HG02884 (cell line): ENCODE results near the gene ADGRL1.
"Not testable (repeated sequence)": the region's sequence is repeated elsewhere in the genome, so short reads cannot be mapped to it uniquely, and the experiment has no call there.

Experiments used
- ATAC-seq: cut with Tn5 transposase; IDR thresholded peaks from one replicate; pipeline ENCODE4 v1.9.1; 2021; ENCODE audit warnings: mild to moderate bottlenecking, moderate library complexity; ENCODE audit not compliant: unreplicated experiment

ADGRL1 gene

GRCh38 chr19:14218620-14219330 lies 12.8 kb upstream of the ADGRL1 start:
- no peak for ATAC-seq

DNA sequence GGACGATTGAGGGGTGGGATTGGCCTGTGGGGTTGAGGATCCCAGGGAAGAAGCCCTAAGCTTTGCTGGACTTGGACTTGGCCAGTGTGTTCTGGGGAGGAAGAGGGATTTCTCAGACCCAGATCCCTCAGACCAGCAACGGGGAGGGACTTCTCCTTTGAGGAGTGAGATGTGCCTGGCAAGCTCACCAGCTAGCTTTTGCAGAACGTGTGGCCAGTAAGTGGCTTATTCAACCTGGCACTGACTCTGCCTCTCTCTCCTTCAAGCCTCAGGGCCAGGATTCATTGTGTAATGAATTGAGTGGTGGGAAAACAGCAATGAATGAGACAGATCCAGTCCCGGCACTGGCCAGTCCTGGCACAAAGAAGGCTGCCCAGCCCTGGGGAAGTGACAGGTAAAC lies 11.9 kb upstream of the ADGRL1 start:
- ATAC-seq: not testable (repeated sequence)

GRCh38 chr19:14214580-14214979 lies 8.6 kb upstream of the ADGRL1 start:
- no peak for ATAC-seq

DNA sequence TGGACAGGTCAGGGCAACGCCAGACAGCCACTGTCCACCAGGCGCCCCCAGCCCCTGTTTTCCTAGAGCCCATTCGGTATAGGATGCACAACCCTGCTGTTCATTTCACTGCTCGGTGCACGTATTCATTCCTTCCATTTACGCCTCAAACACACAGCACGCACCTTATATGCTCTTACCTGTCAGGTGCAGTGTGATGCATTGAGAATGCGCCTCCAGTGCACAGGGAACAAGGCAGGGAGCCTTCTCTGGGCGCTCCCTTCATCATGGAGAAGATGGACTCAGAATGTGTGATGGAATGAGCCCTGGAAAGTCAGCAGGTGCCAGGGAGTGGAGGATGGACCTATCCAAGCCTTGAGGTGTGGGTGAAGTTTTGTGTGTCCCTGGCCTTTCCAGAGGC lies 4.2 kb upstream of the ADGRL1 start:
- not testable (repeated sequence) for ATAC-seq

DNA sequence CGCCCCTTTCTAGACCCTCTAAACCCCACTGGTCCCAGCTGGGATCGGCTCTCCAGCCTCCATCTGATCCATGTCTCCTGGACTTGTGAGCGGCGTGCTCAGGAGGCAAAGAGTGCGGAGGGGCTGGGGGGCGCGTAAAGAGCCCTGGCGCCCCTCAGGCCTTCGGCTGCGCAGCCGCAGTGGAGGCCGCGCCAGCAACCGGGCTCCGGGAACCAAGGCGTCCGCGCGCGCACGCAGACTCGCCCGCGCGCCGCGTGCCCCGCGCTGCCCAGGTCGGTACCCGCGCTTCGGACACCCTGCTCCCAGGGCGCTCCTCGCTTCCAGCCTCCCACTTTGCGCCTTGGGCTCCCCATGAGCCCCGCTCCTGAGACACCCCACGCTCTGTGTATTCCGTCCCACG lies 3.4 kb upstream of the ADGRL1 start:
- not testable (repeated sequence) for ATAC-seq

DNA sequence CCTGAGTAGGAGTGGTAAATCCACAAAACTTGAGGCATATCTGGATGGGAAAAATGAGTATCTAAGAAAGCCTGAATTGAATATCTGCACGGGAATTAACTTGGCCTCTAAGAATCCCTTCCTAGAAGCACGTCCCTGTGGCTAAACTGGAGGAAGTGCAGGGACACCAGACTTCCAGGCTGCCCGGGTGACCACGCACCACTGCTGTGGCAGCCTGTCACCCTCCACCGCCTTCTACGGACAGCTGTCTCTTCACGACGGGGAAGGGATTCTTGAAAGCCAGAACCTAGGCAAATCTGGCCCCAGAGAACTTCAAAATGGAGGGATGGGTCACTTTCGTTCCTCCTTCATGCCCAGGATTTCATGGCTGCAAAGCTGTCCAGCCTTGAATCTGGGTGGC lies 2.5 kb upstream of the ADGRL1 start:
- not testable (repeated sequence) for ATAC-seq

- ATAC-seq: not testable (repeated sequence)
Observed at GRCh38 chr19:14207796-14208195, 1.8 kb upstream of the ADGRL1 start.

DNA sequence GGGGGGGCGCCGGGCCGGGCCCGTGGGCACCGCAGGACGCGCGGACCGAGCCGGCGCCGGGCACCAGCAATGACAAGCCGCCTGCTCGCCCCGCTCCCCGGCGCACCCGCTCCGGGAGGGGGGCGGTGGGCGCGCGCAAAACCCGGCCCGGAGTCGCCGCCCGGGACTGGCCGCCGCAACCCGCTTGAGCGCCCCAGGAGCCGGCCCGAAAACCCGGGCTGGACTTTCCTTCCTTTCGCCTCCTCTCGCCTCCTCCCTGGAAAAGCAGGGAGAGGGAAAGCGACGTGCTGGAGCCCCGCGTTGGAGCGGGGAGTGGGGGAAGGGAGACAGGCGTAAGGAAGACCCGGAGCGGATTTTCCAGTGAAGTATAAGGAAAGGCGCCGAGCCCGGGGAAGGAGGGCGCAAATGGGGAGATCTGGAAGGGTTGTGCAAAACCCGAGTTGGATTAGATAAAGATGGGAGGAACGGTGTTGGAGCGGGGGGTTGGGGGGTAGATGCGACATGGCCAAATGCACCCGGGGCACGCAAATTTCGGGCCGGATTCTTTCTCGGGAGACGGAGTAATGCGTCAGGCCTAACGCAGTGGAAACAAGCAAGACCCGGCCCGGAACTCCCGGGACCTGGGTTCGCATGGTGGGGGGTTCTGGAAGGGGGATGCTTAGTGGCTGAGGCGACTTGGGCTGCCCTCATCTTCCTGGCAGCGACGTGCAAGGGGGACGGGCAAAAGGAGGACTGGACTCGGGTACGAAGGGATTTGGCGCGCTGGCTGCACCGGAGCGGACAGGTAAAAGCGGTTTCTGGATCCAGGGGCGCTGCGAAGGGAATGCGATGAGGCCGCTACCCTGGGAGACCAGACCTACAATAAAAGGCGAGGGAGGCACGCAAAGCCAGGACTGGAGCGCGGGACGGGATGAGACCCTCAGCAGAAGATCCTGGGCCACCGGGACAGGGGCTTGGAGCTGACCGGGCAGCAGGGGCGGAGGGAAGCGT lies 1.1 kb upstream of the ADGRL1 start:
- not testable (repeated sequence) for ATAC-seq

GRCh38 chr19:14206308-14206707 lies 339 bp upstream of the ADGRL1 start:
- not testable (repeated sequence) for ATAC-seq

- ATAC-seq: not testable (repeated sequence)
Observed at GRCh38 chr19:14204676-14205451, 1.1 kb downstream of the ADGRL1 start.

DNA sequence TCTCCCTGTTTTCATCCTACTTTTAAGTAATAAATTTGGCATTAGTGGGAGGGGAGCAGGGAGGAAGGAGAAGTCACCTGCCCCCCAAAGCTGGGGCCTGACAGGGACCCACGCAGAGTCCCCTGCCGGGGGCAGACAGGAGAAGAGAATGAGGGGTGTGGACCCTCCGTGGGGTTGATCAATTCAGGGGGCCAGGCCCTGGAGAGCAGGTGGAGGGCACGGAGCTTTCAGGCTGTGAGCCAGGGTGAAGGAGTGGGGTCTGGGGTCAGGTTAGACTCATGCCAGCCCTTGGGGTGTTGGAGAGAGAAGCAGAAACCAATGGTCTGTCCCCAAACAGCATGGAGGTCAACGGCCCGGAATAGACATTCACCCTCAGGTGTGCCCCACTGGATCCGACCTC lies 1.8 kb downstream of the ADGRL1 start:
- not testable (repeated sequence) for ATAC-seq

GRCh38 chr19:14203788-14204187 lies 2.2 kb downstream of the ADGRL1 start:
- not testable (repeated sequence) for ATAC-seq

DNA sequence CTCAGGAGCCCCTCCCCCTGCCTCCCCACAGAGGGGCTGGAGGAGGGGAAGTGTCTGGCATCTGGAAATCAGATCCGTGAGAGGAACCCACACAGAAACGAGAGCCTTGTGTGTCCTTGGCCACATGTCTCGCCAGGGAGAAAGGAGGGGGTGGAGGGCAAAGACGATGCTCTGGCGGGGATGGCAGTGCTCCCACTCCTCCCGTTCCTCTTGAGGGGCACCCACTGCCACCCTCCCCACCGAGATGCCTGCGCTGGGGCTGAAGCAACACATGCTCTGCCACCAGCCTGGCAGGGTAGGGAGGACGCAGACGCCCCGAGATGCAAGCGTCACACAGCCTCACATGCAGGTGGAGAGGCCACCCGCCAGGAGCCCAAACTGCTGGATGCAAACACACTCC lies 2.8 kb downstream of the ADGRL1 start:
- no peak for ATAC-seq

DNA sequence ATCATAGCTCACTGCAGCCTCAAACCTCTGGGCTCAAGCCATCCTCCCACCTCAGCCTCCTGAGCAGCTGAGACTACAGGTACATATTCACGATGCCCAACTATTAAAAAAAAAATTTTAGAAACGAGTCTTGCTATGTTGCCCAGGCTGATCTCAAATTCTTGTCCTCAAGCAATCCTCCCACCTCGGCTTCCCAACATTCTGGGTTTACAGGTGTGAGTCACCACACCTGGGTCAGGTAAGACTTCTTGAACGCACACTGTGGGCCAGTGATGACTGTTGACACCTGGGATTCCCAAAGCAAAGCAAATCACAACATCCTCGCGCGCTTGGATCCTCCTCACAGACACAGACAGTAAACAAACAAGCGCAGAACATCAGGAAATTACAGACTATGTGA lies 4.5 kb downstream of the ADGRL1 start:
- ATAC-seq: not testable (repeated sequence)

DNA sequence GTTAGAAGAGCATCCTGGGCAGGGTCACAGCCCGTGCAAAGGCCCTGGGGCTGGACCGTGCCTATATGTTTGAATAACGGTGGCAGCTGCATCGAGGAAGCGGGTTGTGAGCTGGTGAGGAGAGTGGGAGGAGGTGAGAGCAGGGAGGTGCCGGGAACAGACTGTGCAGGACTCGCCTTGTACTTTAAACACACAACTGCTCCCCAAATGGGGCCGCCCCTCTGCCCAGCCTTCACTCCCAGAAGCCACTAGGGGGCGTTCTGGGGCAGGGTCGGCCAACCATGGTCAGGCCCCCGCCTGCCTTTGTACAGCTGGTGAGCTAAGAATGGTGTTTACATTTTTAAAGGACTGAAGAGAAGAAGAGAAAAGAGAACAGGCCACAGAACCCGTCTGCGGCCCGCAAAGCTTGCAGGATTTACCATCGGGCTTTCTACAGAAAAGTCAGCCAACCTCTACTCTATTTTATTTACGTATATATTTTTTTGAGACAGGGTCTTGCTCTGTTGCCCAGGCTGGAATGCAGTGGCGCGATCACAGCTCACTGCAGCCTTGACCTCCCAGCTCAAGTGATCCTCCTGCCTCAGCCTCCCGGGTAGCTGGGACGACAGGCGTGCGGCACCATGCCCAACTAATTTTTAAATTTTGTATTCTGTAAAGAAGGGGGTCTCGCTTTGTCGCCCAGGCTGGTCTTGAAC lies 5.7 kb downstream of the ADGRL1 start:
- ATAC-seq: not testable (repeated sequence)

DNA sequence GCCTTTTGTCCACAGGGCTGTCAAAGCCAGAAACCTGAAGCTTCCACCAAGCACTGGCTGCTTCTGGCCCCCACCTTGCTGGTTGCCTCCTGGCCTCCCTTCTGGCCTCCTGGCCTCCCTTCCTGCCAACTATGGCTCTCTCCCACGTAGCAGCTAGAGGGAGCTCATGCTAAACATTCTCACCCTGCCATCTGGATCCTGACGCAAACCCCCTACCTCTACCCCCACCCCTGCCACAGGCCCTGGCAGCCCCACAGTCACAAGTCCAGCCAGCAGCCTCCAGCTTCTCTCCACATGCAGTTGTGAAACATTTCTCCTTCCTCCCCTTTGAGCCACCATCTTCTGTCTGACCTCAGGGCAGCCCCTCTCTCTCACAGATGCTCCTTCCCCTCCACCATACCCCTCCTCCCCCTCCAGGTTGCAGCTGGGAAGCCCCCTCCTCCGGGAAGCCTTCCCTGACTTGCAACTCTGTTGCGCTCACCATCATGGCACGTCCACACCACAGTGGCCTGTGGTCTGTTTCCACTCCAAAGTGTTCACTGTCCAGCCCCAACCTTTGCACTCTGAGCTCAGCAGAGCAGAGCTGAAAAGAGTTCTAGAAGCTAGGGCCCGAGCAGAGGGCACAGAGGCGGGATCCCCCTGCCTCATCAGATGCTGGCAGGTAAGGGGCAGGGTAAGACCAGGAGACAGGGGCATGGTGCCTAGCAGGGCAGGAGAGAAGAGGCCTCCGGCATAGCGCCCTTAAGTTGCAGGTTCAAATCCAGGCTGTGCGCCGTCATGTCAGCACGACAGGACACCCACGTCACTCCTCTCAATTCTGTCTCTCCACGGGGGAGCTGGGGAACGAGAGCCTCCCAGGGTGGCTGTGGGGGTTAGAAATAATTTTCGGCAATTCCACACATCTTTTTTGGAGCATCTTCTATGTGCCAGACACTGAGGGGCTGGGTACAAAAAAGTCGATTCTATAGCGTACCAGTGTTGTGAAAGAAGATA lies 7.3 kb downstream of the ADGRL1 start:
- ATAC-seq: no peak

DNA sequence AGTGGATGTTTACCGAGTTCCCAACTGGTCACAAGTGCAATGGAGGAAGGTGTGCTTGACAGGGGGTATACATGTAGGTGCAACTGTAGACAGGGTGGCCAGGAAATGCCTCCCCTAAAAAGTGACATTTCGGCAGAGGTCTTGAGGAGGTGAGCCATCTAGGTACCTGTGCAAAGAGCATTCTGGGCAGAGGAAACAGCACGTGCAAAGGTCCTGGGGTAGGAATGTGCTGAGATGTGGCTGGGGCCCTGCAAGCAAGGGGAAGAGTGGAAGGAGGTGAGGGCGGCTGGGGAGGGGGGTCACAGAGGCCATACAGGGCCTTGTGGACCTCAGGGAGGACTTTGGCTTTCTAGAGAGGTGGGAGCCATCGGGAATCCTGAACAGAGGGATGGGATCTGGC lies 8.1 kb downstream of the ADGRL1 start:
- ATAC-seq: no peak

- not testable (repeated sequence) for ATAC-seq
Observed at GRCh38 chr19:14197288-14197687, 8.7 kb downstream of the ADGRL1 start.

DNA sequence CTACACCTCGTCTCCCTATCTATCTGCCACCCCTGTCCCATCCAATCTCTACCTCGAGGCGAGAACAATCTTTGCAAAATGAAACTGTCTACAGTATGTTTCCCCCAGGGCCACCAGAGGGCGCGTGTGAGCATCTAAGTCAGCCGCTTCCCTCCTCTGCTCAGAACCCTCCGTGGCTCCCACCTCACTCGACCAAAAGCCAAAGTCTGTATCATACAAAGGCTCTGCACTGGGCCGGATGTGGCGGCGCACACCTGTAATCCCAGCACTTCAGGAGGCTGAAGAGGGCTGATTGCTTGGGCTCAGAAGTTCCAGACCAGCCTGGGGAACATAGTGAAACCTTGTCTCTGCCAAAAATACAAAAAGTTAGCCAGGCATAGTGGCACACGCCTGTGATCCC lies 9.9 kb downstream of the ADGRL1 start:
- not testable (repeated sequence) for ATAC-seq
